Immature natural killer cell (primary cell): ENCODE data around the gene DNM2. TPM values are rescaled to one million over a fixed set of nuclear protein-coding genes. Genes with fewer than 3 reads are reported as not detected.
A peak's percentile ranks its signal among the peaks of the same experiment; 100 is the strongest.
"Not testable (repeated sequence)": the region's sequence is repeated elsewhere in the genome, so short reads cannot be mapped to it uniquely, and the experiment has no call there.

ENCODE experiments used
- DNase-seq, 3 donors: peaks; one replicate each; pipeline ENCODE4 v3.0.0; 2022; ENCODE audit warnings: mixed read lengths in 1 of 3
- H3K27ac Mint-ChIP-seq, 6 donors: one replicate each; pipeline ENCODE4 v1.8.0; 2020; ENCODE audit warnings: mixed read lengths in 6 of 6, mild to moderate bottlenecking in 5 of 6, inconsistent platforms in 4 of 6, moderate library complexity in 3 of 6
- H3K27me3 Mint-ChIP-seq, 3 donors: one replicate each; pipeline ENCODE4 v1.8.0; 2020 to 2021; ENCODE audit warnings: low read depth in 3 of 3, mild to moderate bottlenecking in 3 of 3, mixed read lengths in 3 of 3, moderate library complexity in 3 of 3, inconsistent platforms in 1 of 3
- H3K36me3 Mint-ChIP-seq, 3 donors: one replicate each; pipeline ENCODE4 v1.8.0; 2020; ENCODE audit warnings: mixed read lengths in 3 of 3, inconsistent platforms in 2 of 3, mild to moderate bottlenecking in 2 of 3
- H3K4me1 Mint-ChIP-seq, 2 donors: one replicate each; pipeline ENCODE4 v1.8.0; 2020; ENCODE audit warnings: inconsistent platforms in 2 of 2, mild to moderate bottlenecking in 2 of 2, mixed read lengths in 2 of 2, moderate library complexity in 1 of 2
- H3K4me3 Mint-ChIP-seq, 5 donors: one replicate each; pipeline ENCODE4 v1.8.0; 2020; ENCODE audit warnings: mild to moderate bottlenecking in 5 of 5, mixed read lengths in 5 of 5, inconsistent platforms in 3 of 5, moderate library complexity in 3 of 5
- H3K9me3 Mint-ChIP-seq, 6 donors: one replicate each; pipeline ENCODE4 v1.8.0; 2020; ENCODE audit warnings: mild to moderate bottlenecking in 6 of 6, mixed read lengths in 6 of 6, inconsistent platforms in 4 of 6, moderate library complexity in 3 of 6
- polyA plus RNA-seq, 3 donors: library from polyadenylated mRNA; unstranded; fragments of 300-500 nt; fragmentation: Illumina TruSeq; gene quantifications; one replicate each; pipeline ENCODE4 v1.2.3, GENCODE V29; 2021

The DNM2 gene
- polyA plus RNA-seq, 3 donors from 2014 or later = 62.9 to 170 (median 92.7) TPM

- H3K9me3 Mint-ChIP-seq = no peaks in the 10 kb centered on the region
- DNase-seq = peak in 1 of 3 donors; percentile 26
These were observed 143.3 kb downstream of the DNM2 start for GRCh38 chr19:10861103-10861651.

DNA sequence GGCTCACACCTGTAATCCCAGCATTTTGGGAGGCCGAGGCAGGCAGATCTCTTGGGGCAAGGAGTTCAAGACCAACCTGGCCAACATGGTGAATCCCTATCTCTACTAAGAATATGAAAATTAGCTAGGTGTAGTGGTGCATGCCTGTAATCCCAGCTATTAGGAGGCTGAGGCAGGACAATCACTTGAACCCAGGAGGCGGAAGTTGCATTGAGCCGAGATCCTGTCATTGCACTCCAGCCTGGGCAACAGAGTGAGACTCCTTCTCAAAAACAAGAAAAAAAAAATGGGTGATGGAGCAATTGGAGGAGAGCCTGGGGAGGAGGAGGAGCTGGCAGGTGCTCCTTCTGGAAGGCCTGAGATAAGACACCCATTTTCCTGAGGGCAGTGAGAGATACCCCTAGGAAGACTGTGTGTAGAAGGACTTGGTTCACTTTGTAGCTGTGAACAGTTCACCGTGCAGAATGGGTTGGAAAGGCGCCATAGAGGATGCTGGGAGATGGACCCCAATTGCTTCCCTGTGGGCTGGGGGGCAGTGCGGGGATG lies 144.8 kb downstream of the DNM2 start:
- Mint-ChIP-seq H3K27me3 (peaks cover 0 to 1% (median 0%) of the 10 kb centered on the region in 3 donors), H3K9me3 (no peaks in the 10 kb centered on the region), H3K27ac (peak overlapping the region in 2 of 6 donors; percentile 8 to 74), H3K4me3 (no peak overlapping the region), H3K4me1 (peaks cover 15 to 16% of the 10 kb centered on the region in 2 donors), H3K36me3 (no peaks in the 10 kb centered on the region)
- DNase-seq = no peak

More at GRCh38 chr19:10861103-10861651, 143.3 kb downstream of the DNM2 start:
- Mint-ChIP-seq H3K4me1 (peaks cover 15 to 16% of the 10 kb centered on the region in 2 donors), H3K27me3 (no peaks in the 10 kb centered on the region), H3K27ac (peak overlapping the region in 1 of 6 donors; percentile 60), H3K4me3 (no peak overlapping the region), H3K36me3 (no peaks in the 10 kb centered on the region)

DNA sequence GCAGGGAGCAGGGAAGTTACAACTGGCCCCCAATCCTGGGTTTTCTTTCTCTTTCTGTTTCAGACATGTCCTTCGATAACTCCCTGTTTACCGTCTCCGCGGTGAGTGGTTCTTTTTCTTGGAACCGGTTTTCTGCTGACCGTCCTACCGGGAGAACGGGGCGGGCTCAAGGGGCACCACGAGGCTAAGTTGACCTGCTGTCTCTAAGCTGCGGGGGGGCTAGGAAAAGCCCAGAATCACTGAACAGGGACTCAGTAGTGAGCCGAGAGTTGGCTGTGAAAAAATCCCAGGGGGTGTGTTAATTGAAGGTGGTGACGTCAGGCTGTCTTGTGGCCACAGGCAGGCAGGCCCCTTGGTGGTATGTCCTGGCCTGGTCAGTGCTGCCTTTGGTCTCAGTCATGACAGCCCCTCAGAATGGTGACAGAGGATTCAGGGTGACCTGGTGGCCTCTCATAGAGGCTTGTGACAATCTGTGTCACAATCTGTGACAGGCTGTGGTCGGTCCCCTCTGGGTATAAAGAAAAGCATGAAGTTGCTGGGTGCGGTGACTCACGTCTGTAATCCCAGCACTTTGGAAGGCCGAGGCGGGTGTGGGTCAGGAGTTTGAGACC lies 145.3 kb downstream of the DNM2 start:
- DNase-seq = no peak
- Mint-ChIP-seq H3K4me1 (peaks cover 18 to 21% of the 10 kb centered on the region in 2 donors), H3K9me3 (no peaks in the 10 kb centered on the region), H3K27me3 (peaks cover 0 to 1% (median 0%) of the 10 kb centered on the region in 3 donors), H3K27ac (peak overlapping the region in 3 of 6 donors; percentile 39 to 74 (median 61)), H3K4me3 (no peak overlapping the region), H3K36me3 (no peaks in the 10 kb centered on the region)

GRCh38 chr19:10864538-10864899 lies 146.6 kb downstream of the DNM2 start:
- peak; percentile 74 to 78 (median 76) for DNase-seq
- Mint-ChIP-seq H3K36me3 (no peaks in the 10 kb centered on the region), H3K27me3 (peaks cover 0 to 1% (median 0%) of the 10 kb centered on the region in 3 donors), H3K4me1 (peaks cover 19 to 22% of the 10 kb centered on the region in 2 donors), H3K27ac (peak overlapping the region in 4 of 6 donors; percentile 27 to 81 (median 64)), H3K4me3 (no peak overlapping the region), H3K9me3 (no peaks in the 10 kb centered on the region)

GRCh38 chr19:10866495-10866894 lies 148.6 kb downstream of the DNM2 start:
- no peak for DNase-seq
- no peaks in the 10 kb centered on the region for H3K9me3 Mint-ChIP-seq
- H3K27me3 Mint-ChIP-seq = peaks cover 0 to 6% (median 1%) of the 10 kb centered on the region in 3 donors
- H3K4me1 Mint-ChIP-seq = peaks cover 22 to 26% of the 10 kb centered on the region in 2 donors
- H3K36me3 Mint-ChIP-seq = no peaks in the 10 kb centered on the region
- H3K4me3 Mint-ChIP-seq = no peak overlapping the region
- H3K27ac Mint-ChIP-seq = no peak overlapping the region

DNA sequence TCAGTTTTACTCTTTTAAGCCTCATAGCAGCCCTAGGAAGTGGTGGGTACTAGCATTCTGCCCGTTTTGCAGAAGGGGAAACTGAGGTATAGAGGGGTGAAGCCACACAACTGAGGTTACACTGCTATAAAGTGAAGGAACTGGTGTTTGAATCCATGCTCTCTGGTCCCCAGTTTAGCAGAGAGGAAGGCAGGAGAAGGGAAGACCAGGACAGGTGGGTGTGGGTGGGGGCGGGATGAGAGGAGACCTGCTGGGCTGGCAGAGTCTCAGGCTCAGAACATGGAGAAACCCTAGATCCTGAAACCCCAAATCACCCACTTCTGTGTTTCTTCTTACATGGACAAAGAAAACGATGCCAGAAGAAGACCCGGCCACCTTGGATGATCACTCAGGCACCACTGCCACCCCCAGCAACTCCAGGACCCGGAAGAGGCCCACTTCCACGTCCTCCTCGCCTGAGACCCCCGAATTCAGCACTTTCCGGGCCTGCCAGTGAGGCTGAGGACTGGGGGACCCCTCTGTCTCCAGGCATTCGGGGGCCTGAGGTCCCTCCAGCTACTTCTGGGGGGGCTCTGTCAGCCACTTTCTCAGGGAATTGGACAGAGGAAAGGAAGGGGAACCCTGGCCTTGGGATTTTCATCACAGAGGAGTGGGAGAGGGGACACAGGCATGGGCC lies 151.1 kb downstream of the DNM2 start:
- Mint-ChIP-seq H3K27me3 (peaks cover 1 to 16% (median 5%) of the 10 kb centered on the region in 3 donors), H3K9me3 (no peaks in the 10 kb centered on the region), H3K27ac (peak overlapping the region in 2 of 6 donors; percentile 72 to 80), H3K36me3 (no peaks in the 10 kb centered on the region), H3K4me3 (no peak overlapping the region), H3K4me1 (peaks cover 22 to 28% of the 10 kb centered on the region in 2 donors)
- no peak for DNase-seq

DNA sequence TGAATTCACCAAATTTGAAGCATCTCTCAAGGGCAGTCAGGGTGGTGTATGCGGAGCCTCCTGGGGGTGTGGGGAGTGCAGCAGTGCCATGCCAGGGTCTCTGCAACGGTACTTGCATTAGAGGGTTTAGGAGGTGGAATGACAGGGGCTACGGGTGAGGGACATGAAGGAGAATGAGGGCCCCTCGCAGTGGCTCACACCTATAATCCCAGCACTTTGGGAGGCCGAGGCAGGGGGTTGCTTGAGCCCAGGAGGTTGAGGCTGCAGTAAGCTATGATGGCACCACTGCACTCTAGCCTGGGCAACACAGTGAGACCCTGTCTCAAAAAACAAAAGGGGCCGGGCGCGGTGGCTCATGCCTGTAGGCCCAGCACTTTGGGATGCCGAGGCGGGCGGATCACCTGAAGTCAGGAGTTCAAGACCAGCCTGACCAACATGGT lies 152.0 kb downstream of the DNM2 start:
- not testable (repeated sequence) for H3K9me3 Mint-ChIP-seq, H3K36me3 Mint-ChIP-seq, DNase-seq
- Mint-ChIP-seq H3K27me3 (peaks cover 1 to 16% (median 5%) of the 10 kb centered on the region in 3 donors), H3K27ac (peak overlapping the region in 5 of 6 donors; percentile 51 to 86 (median 62)), H3K4me3 (peak overlapping the region in 4 of 5 donors; percentile 39 to 81 (median 70)), H3K4me1 (peaks cover 15 to 22% of the 10 kb centered on the region in 2 donors)

DNA sequence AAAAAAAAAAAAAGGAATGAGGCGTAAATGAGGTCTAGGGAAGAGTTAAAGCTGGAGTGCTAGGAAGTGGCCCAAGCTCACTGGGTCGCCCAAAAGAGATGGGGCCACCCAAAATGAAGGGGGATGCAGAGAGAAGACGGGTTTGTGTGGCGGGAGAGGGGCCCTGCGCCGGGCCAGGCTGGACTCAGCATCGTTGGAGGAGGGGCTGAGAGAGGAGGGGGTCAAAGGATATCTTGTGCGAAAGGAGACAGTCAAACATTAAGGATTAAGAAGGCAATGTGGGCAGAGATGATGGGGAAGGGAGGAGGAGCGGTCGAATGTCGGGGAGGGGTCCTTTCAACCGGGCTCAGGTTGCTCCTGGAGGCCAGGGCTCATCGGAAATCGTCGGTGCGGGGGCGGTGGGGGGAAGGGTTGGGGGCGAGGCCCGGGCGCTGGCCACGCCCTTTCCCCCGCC lies 152.6 kb downstream of the DNM2 start:
- Mint-ChIP-seq H3K27me3 (peaks cover 1 to 16% (median 5%) of the 10 kb centered on the region in 3 donors), H3K27ac (peak overlapping the region in 5 of 6 donors; percentile 62 to 82 (median 69)), H3K9me3 (no peaks in the 10 kb centered on the region), H3K4me1 (peaks cover 15 to 22% of the 10 kb centered on the region in 2 donors), H3K36me3 (no peaks in the 10 kb centered on the region), H3K4me3 (peak overlapping the region; percentile 62 to 81 (median 73))
- DNase-seq = no peak

GRCh38 chr19:10870955-10871603 lies 153.2 kb downstream of the DNM2 start, which contains the start of gene CARM1:
Gene CARM1, plus strand, starts transcription at chr19:10871553. Its CDS starts 150 bp downstream, at chr19:10871703.
- no peaks in the 10 kb centered on the region for H3K36me3 Mint-ChIP-seq
- peaks cover 1 to 16% (median 5%) of the 10 kb centered on the region in 3 donors for H3K27me3 Mint-ChIP-seq
- no peaks in the 10 kb centered on the region for H3K9me3 Mint-ChIP-seq
- H3K27ac Mint-ChIP-seq = peak within 1 kb of the TSS; percentile 10 to 83 (median 70)
- H3K4me1 Mint-ChIP-seq = peaks cover 15 to 22% of the 10 kb centered on the region in 2 donors
- H3K4me3 Mint-ChIP-seq = peak within 1 kb of the TSS; percentile 72 to 86 (median 81)
- DNase-seq = peak; percentile 98 to 99 (median 99)

DNA sequence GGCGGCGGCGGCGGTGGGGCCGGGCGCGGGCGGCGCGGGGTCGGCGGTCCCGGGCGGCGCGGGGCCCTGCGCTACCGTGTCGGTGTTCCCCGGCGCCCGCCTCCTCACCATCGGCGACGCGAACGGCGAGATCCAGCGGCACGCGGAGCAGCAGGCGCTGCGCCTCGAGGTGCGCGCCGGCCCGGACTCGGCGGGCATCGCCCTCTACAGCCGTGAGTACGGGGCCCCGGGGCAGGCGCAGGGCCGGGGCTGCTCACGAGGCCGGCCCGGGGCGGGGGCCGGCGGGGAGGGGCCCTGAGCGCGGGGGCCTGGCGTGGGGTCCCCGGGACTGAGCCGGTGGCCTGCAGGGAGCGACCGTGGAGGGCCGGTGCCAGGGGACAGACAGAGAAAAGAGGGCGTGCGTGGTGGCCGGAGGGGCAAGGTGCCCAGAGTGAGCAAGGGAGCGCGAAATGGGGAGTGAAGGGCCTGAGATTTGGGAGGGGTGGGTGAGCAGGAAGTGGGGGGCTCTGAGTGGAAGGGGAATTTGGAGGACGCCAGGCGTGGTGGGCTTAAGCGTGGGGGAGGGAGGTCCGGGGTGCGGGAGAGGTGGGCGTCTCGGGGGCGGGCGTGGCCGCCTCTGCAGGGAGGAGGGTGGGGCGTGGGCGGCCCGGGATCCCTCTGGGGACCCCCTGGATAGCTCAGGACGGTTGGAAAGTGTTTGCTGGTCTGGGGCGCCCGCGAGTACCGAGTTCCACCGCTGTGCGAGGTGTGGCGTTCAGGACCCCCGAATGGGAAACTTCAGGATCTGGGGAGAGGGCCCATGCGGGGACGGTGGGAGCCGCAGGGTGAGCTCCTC lies 154.0 kb downstream of the DNM2 start:
- DNase-seq = peak; percentile 3 to 22 (median 15)
- Mint-ChIP-seq H3K4me1 (peaks cover 15 to 22% of the 10 kb centered on the region in 2 donors), H3K36me3 (no peaks in the 10 kb centered on the region), H3K9me3 (no peaks in the 10 kb centered on the region), H3K27ac (peak overlapping the region in 4 of 6 donors; percentile 10 to 83 (median 47)), H3K27me3 (peaks cover 1 to 16% (median 5%) of the 10 kb centered on the region in 3 donors), H3K4me3 (peak overlapping the region; percentile 72 to 86 (median 79))

GRCh38 chr19:10872546-10873107 lies 154.7 kb downstream of the DNM2 start:
- Mint-ChIP-seq H3K4me3 (peak overlapping the region; percentile 72 to 86 (median 79)), H3K27me3 (peaks cover 1 to 14% (median 5%) of the 10 kb centered on the region in 3 donors), H3K9me3 (no peaks in the 10 kb centered on the region), H3K36me3 (no peaks in the 10 kb centered on the region), H3K27ac (peak overlapping the region; percentile 10 to 83 (median 58)), H3K4me1 (peaks cover 15 to 22% of the 10 kb centered on the region in 2 donors)
- DNase-seq = no peak

DNA sequence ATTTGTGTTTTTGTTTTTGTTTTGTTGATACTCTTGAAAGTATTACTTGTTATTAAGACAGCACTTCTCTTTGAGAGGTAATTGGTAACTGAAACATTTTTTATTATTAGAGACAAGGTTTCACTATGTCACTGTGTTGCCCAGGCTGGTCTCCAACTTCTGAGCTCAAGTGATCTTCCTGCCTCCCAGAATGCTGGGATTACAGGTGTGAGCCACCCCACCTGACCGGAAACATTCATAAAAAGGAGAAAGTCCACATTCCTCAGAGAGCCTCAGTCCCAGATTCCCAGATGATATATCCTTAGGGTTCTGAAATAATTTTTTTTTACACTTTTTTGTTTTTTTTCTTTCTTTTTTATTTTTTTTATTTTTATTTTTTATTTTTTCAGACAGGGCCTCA lies 156.1 kb downstream of the DNM2 start:
- Mint-ChIP-seq H3K27ac (peak overlapping the region in 1 of 6 donors; percentile 65), H3K4me3 (peak overlapping the region; percentile 29 to 68 (median 54)), H3K9me3 (no peaks in the 10 kb centered on the region), H3K36me3 (no peaks in the 10 kb centered on the region), H3K27me3 (peaks cover 1 to 14% (median 5%) of the 10 kb centered on the region in 3 donors), H3K4me1 (peaks cover 18 to 19% of the 10 kb centered on the region in 2 donors)
- no peak for DNase-seq
